Muscle layer of duodenum (tissue), 2 donors: ENCODE data around the gene THUMPD1.
"Not testable (repeated sequence)": the region's sequence is repeated elsewhere in the genome, so short reads cannot be mapped to it uniquely, and the experiment has no call there.

ENCODE experiments used
- H3K27ac ChIP-seq: one replicate; pipeline ENCODE4 v1.7.0; 2013; ENCODE audit warnings: mild to moderate bottlenecking, low read length
- H3K27me3 ChIP-seq: one replicate; pipeline ENCODE4 v1.7.0; 2013; ENCODE audit warnings: low read depth, mild to moderate bottlenecking, control low read depth, low read length
- H3K36me3 ChIP-seq, 2 donors: one replicate each; pipeline ENCODE4 v1.7.0; 2013; ENCODE audit warnings: low read length in 2 of 2, control low read depth in 1 of 2, mild to moderate bottlenecking in 1 of 2; ENCODE audit not compliant: insufficient read depth in 2 of 2, control insufficient read depth in 1 of 2
- H3K4me1 ChIP-seq, 2 donors: one replicate each; pipeline ENCODE4 v1.7.0; 2013; ENCODE audit warnings: low read length in 2 of 2, mild to moderate bottlenecking in 2 of 2, control low read depth in 1 of 2, moderate library complexity in 1 of 2; ENCODE audit not compliant: insufficient read depth in 2 of 2, control insufficient read depth in 1 of 2
- H3K4me3 ChIP-seq, 2 donors: one replicate each; pipeline ENCODE4 v1.7.0; 2013; ENCODE audit warnings: low read length in 2 of 2, low read depth in 1 of 2, mild to moderate bottlenecking in 1 of 2
- H3K9me3 ChIP-seq, 2 donors: one replicate each; pipeline ENCODE4 v1.7.0; 2013; ENCODE audit warnings: low read length in 2 of 2, control low read depth in 1 of 2, mild to moderate bottlenecking in 1 of 2; ENCODE audit not compliant: control insufficient read depth in 1 of 2
- donor health status: healthy.

THUMPD1 gene

GRCh38 chr16:20765732-20766131 is 24.1 kb upstream of the THUMPD1 start:
- Histone ChIP-seq H3K9me3 (no peaks in the 10 kb centered on the region), H3K27ac (no peak overlapping the region), H3K4me3 (no peak overlapping the region), H3K36me3 (no peaks in the 10 kb centered on the region), H3K4me1 (peaks cover 0 to 4% of the 10 kb centered on the region in 2 donors), H3K27me3 (no peaks in the 10 kb centered on the region)

GRCh38 chr16:20764448-20764847 is 22.8 kb upstream of the THUMPD1 start:
- not testable (repeated sequence) for H3K4me3 ChIP-seq, H3K9me3 ChIP-seq, H3K27ac ChIP-seq, H3K4me1 ChIP-seq, H3K27me3 ChIP-seq, H3K36me3 ChIP-seq

GRCh38 chr16:20763461-20764232 is 22.0 kb upstream of the THUMPD1 start, which contains the start of gene ACSM3:
TSS of gene ACSM3 (plus strand) at chr16:20764014. CDS start at chr16:20770035, 6,021 bp downstream.
- peak within 1 kb of the TSS; percentile 59 to 67 for H3K4me3 ChIP-seq
- no peaks in the 10 kb centered on the region for H3K36me3 ChIP-seq
- H3K9me3 ChIP-seq, result no peaks in the 10 kb centered on the region
- no peaks in the 10 kb centered on the region for H3K27me3 ChIP-seq
- H3K27ac ChIP-seq, result peak within 1 kb of the TSS; percentile 67
- peaks cover 0 to 4% of the 10 kb centered on the region in 2 donors for H3K4me1 ChIP-seq

GRCh38 chr16:20762404-20763123 is 20.9 kb upstream of the THUMPD1 start:
- no peaks in the 10 kb centered on the region for H3K9me3 ChIP-seq
- H3K4me3 ChIP-seq, result peak overlapping the region in 1 of 2 donors; percentile 59
- peak overlapping the region; percentile 67 for H3K27ac ChIP-seq
- H3K36me3 ChIP-seq, result no peaks in the 10 kb centered on the region
- peaks cover 0 to 4% of the 10 kb centered on the region in 2 donors for H3K4me1 ChIP-seq
- no peaks in the 10 kb centered on the region for H3K27me3 ChIP-seq

GRCh38 chr16:20761175-20761574 is 19.6 kb upstream of the THUMPD1 start:
- H3K27ac ChIP-seq, result no peak overlapping the region
- H3K9me3 ChIP-seq, result no peaks in the 10 kb centered on the region
- no peaks in the 10 kb centered on the region for H3K27me3 ChIP-seq
- no peak overlapping the region for H3K4me3 ChIP-seq
- no peaks in the 10 kb centered on the region for H3K36me3 ChIP-seq
- peaks cover 0 to 4% of the 10 kb centered on the region in 2 donors for H3K4me1 ChIP-seq

- Histone ChIP-seq H3K9me3 (no peaks in the 10 kb centered on the region), H3K36me3 (no peaks in the 10 kb centered on the region), H3K4me1 (peaks cover 0 to 4% of the 10 kb centered on the region in 2 donors), H3K4me3 (no peak overlapping the region), H3K27me3 (no peaks in the 10 kb centered on the region), H3K27ac (no peak overlapping the region)
Measured at GRCh38 chr16:20760346-20760745, 18.7 kb upstream of the THUMPD1 start.

GRCh38 chr16:20755799-20756198 is 14.2 kb upstream of the THUMPD1 start:
- not testable (repeated sequence) for H3K9me3 ChIP-seq, H3K4me1 ChIP-seq, H3K36me3 ChIP-seq, H3K27me3 ChIP-seq, H3K4me3 ChIP-seq, H3K27ac ChIP-seq

GRCh38 chr16:20755238-20755637 is 13.6 kb upstream of the THUMPD1 start:
- no peaks in the 10 kb centered on the region for H3K4me1 ChIP-seq
- no peaks in the 10 kb centered on the region for H3K27me3 ChIP-seq
- no peaks in the 10 kb centered on the region for H3K36me3 ChIP-seq
- H3K4me3 ChIP-seq, result no peak overlapping the region
- no peaks in the 10 kb centered on the region for H3K9me3 ChIP-seq
- no peak overlapping the region for H3K27ac ChIP-seq

GRCh38 chr16:20753727-20754126 is 12.1 kb upstream of the THUMPD1 start:
- Histone ChIP-seq H3K4me1 (no peaks in the 10 kb centered on the region), H3K36me3 (no peaks in the 10 kb centered on the region), H3K27me3 (no peaks in the 10 kb centered on the region), H3K27ac (no peak overlapping the region), H3K9me3 (no peaks in the 10 kb centered on the region), H3K4me3 (no peak overlapping the region)

GRCh38 chr16:20750558-20750957 is 8.9 kb upstream of the THUMPD1 start:
- H3K9me3 ChIP-seq, result peaks cover 0 to 5% of the 10 kb centered on the region in 2 donors
- H3K4me3 ChIP-seq, result no peak overlapping the region

GRCh38 chr16:20749474-20749873 is 7.9 kb upstream of the THUMPD1 start:
- Histone ChIP-seq H3K9me3 (peaks cover 0 to 5% of the 10 kb centered on the region in 2 donors), H3K4me3 (no peak overlapping the region), H3K27me3 (no peaks in the 10 kb centered on the region), H3K27ac (no peak overlapping the region), H3K4me1 (no peaks in the 10 kb centered on the region), H3K36me3 (no peaks in the 10 kb centered on the region)

More at GRCh38 chr16:20750558-20750957, 8.9 kb upstream of the THUMPD1 start:
- H3K27me3 ChIP-seq, result no peaks in the 10 kb centered on the region
- H3K36me3 ChIP-seq, result no peaks in the 10 kb centered on the region
- H3K4me1 ChIP-seq, result no peaks in the 10 kb centered on the region
- H3K27ac ChIP-seq, result no peak overlapping the region
